Hematopoietic multipotent progenitor cell treated with erythropoietin and hydrocortisone succinate and interleukin-3 and kit ligand, for 15 days (in vitro differentiated cells): ENCODE measurements around the gene PPP1R16B.
"Not testable (repeated sequence)": the region's sequence is repeated elsewhere in the genome, so short reads cannot be mapped to it uniquely, and the experiment has no call there.

Experiments
- DNase-seq: peaks from one replicate; pipeline ENCODE4 v3.0.0-alpha.2; 2015; ENCODE audit warnings: low spot score

PPP1R16B gene

DNA sequence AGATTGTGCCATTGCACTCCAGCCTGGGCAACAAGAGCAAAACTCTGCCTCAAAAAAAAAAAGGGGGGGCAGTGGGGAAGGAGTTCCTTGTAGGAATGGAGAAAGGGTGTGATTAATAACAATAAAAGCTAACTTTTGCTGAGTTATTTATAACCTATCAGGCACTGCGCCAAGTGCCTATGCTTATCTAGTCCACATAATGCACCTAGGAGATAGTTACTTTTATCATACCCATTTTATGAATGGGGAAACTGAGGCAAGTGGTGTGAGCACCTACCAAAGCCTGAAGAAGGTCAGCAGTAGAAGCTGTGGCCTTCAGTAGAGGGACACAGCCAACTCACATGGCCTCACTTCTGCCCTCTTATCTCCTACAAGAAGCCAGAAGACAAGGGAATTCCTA is 13.6 kb upstream of the PPP1R16B start:
- no peak for DNase-seq

GRCh38 chr20:38794057-38794456 is 11.4 kb upstream of the PPP1R16B start:
- DNase-seq = not testable (repeated sequence)

DNA sequence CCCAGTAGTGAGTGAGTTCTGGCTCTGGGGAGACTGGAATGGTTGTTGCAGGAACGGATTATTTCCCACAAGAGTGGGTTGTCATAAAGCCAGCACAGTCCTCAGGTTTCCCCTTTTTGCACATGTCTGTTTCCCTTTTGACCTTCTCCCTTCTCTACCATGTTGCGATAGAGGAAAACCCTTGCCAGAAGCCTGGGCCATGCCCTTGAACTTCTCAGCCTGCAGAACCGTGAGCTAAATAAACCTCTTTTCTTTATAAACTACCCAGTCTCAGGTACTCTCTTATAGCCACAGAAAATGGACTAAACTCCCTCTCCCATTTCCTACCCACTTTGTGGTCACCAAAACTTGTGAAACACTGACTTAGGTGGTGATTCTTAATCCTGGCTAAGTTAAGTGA is 7.2 kb upstream of the PPP1R16B start:
- no peak for DNase-seq

GRCh38 chr20:38799203-38799602 is 6.3 kb upstream of the PPP1R16B start:
- no peak for DNase-seq

GRCh38 chr20:38800882-38801281 is 4.6 kb upstream of the PPP1R16B start:
- DNase-seq = no peak

DNA sequence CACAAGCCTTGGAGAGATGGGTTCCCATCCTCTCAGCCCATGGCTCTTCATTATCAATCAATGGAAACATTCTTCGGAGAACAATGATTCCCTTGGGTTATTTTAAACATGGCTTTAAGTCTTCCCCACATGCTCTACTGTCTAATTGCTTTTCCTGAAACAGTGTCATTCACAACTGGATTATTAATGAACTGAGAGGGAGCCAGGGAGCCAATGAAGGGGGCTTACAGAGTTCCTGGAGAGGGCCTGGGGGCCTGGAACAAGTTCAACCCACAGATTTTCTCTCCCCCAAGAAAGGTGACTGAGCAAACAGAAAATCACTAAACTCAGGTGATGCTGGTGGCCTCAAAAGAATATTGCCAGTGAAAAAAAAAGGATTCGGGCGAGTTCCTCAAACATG is 1.3 kb upstream of the PPP1R16B start:
- no peak for DNase-seq

DNA sequence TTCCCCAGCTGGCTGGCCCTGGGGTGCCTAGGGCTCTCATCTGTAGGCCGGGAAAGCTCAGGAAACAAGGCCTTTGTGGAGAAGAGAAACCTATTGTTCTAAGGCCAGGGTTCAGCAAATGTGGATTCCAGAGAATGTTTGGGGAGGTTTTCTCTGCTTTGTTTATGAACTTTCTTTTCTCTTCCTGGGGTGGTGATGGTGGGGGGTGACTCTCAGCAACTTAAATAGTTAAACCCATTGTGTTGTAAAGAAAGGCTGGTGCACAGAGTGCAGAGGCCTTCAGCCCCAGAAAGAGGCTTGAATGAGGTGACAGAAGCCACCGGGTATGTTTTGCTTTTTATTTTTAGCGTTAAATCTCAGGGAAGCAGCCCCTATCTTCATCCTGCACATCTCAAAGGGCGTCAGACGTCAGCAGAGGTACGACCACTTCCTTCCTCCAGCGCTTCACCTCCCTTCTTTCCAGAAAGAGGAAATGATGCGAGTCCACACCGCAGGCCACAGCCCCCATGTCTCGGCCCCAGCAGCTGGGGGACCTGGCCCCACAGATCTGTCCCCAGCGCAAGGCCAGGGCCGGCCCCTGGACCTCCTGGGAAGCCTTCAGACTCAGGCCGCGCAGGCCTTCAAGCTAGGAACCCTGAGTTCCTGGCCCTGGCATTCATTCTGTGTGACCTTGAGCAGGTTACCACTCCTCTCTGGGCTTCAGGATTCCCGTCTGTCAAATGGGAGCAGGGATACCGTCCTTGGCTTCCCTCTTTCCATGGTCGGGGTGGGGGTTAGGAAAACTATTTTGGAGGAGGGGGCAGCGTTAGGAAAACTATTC is 605 bp upstream of the PPP1R16B start:
- no peak for DNase-seq

- no peak for DNase-seq
Measured at GRCh38 chr20:38805958-38806854, 709 bp downstream of the PPP1R16B start.

GRCh38 chr20:38806855-38807655 is 1.6 kb downstream of the PPP1R16B start:
- DNase-seq = no peak

DNA sequence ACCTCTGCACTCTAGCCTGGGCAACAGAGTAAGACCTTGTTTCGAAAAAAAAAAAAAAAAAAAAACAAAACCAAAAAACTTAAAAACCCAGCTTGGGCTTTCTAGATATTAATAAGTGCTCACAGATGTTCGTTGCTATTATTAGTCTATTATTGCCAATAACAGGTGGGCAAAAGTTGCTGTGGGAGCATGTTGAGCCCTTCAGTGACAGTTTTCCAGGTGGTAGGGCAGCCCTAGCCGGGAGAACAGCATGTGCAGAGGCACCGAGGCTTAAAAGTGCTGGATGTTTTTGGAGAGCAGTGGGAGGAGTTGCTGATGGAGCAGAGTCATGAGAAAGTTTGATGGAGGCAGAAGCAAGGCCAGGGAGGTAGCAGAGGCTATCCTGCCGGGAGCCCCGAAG is 4.4 kb downstream of the PPP1R16B start:
- no peak for DNase-seq

DNA sequence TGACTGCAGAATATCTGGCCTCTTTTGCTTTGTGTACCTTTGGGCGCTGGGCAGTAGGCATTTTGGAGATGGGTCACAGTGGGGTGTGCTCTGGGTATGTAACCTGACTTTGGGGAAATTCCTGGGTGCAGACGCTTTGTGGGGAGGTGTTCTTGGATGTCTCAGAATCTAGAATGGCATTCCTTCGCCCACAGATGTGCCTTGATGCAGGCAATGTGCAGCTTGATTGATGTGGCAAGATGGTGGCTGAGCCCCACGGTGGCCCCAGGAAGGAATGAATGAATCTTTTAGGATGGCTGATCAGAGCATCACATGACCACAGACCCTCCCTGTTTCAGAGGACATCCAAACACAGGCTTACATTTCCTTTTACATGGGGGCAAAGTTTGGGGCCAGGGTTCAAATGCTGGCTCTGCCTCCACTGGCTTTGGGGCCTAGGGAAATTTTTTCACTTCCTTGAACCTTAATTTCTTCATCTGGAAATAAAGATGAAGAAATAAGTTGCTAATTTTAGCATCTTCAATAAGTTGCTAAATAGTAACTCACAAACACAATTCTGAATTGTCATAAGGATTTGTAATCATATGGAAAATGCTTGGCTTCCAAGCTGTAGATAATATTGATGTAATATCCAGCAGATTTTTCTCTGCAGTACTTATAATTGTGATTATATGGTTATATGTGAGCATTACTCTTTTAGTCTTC is 5.6 kb downstream of the PPP1R16B start:
- DNase-seq = no peak

DNA sequence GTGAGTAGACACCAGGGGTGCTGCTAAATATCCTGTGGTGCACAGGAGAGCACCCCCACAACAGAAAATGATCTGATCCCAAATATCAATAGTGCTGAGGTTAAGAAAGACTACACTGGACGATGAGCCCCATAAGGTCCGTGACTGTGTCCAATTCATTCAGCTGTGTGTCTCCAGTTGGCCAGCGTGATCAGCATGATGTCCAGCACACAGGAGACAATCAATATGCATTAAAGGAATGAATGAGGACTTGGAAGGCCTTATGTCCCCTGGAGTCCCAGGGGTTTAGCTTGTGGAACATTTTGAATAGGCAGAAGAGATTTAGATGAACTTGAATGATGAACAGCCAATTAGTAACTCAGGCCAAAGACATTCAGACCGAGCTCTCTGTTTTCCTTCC is 6.3 kb downstream of the PPP1R16B start:
- no peak for DNase-seq

DNA sequence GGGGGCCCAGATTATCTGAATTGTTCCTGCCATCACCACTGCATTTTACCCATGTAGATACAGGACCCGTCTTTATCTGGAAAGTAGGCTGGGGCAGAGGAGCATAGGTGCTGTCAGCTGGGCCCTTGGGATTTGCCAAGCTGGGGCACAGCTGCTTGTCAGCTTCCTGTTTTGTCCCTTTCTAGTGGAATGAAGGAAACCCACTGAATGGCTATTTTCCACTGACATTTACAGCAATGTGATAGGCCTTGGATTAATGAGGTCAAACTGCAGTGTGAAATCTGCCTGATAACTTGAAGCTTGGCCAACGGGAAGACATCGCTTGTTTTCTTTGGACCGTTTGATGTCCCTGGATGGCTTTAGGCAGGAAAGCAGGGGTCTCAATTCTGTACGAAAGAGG is 6.7 kb downstream of the PPP1R16B start:
- no peak for DNase-seq

- no peak for DNase-seq
Measured at GRCh38 chr20:38812709-38813573, 7.4 kb downstream of the PPP1R16B start.

DNA sequence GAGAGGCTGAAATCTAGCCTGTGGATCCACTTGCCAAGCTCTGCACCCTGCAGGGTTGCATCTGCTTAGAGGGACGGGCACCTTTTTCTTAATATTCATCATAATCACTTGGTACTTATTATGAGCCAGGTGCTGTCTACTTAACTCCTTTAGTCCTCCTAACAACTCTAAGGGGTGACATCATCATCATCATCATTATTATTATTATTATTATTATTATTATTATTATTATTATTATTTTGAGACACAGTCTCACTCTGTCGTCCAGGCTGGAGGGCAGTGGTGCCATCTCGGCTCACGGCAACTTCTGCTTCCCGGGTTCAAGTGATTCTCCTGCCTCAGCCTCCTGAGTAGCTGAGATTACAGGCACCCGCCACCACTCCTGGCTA is 8.1 kb downstream of the PPP1R16B start:
- not testable (repeated sequence) for DNase-seq

DNA sequence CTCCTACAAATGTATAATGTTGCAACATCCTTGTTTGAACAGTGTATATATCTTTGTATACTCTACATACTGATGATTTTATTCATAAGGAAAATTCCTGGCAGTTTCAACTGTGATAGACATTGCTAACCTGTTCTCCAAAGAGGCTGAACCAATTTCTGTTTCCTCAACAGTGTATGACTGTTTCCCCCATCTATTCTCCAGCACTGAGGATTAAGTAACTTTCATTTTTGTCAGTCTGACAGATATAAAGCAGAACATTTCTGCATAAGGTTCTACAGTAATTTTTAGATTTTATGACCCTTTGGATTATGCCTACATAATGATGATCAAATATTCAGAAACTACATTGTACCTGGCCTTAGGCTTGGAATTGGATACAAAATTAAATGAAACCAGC is 9.9 kb downstream of the PPP1R16B start:
- DNase-seq = no peak

DNA sequence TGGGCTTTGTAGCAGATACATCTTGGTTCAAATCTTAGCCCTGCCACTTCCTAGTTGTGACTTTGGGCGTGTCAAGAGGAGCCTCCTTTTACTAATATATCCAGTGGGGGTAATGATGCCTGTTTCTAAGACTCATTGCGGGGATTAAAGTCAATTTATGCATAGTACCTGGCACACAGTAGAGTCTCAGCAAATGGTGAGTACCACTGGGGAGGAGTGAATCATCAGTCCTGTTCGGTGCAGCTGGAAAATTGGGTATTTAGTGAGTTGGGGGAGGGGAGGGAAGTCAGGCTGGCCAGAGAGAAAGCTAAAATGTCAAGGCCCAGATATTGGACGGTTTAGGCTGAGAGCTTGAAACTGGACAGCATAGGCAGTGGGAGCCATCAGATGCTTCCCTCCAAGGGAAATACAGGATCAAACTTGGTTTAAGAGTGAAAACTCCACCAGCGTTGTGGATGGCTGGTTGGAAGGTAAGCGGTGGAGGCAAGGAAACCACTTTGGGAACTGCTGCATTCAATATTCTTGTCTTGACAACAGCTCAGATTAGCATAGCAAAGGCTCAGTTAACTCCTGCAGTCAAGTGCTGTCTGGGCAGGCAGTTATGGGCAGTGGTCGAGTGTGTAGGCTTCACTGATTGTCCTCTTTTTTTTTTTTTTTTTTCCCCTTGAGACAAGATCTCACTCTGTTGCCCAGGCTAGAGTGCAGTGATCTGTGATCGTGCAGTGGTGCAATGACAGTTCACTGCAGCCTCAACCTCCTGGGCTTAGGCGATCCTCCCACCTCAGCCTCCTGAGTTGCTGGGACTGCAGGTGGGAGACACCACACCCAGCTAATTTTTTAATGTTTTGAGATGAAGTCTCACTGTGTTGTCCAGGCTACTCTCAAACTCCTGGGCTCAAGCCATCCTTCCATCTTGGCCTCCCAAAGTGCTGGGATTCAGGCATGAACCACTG is 12.9 kb downstream of the PPP1R16B start:
- DNase-seq = no peak

DNA sequence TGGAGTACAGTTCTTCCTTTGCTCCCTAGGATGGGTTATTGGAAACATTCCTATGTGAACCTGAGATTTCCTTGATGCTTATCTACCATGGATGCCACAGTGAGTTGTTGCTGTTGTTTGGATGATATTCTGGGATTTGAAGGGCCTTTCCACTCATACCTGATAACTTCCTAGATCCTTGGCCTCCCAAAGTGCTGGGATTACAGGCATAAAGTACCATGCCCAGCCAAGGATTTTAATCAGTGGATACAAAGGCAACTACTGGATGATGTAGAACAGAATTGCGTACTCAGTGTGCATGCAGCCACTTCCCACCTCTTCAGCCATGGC is 20.0 kb downstream of the PPP1R16B start:
- no peak for DNase-seq

DNA sequence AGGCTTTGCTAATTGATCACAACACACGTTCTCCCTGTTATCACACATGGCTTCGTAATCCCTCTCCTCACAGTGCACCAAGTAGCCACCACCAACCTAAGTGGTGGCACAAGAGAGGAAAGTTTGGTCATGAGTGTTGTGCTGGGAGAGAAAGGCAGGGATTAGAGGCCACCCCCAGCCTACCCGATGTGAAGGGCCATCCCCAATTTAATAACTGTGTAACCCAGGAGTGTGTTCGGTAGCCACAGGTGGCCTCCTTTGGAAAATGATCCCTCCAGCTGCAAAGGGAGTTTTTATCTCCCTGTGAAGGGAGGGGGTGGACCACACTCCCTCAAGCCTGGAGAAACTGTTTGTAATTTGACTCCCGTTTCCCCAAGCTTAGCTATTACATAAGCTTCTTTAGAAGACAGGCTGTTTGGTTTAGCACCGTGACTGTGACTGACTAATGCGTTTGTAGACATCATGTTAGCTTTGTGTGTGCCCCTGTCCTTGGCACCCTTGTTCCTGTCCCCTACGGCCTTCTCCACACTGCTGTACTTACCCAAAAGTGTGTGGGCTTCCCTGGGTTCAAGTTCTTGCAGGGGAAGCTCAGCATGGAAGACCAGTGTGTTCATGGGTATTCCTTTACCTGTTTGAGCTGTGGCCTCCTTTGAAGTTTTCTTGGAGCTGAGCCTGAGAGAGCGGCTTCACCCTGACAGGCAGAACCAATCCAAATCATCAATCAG is 20.6 kb downstream of the PPP1R16B start:
- no peak for DNase-seq
